SH-SY5Y (cell line): Measurements from ENCODE around the gene GRIK3.

Experiments
- GATA2 ChIP-seq: IDR thresholded peaks from 2 replicates; pipeline ENCODE4 v1.6.1; 2011; ENCODE audit warnings: mild to moderate bottlenecking, low read depth, low read length
- GATA3 ChIP-seq: IDR thresholded peaks from 2 replicates; pipeline ENCODE4 v1.6.1; 2011; ENCODE audit warnings: low read depth, mild to moderate bottlenecking, low read length, moderate library complexity

GRIK3 gene

DNA sequence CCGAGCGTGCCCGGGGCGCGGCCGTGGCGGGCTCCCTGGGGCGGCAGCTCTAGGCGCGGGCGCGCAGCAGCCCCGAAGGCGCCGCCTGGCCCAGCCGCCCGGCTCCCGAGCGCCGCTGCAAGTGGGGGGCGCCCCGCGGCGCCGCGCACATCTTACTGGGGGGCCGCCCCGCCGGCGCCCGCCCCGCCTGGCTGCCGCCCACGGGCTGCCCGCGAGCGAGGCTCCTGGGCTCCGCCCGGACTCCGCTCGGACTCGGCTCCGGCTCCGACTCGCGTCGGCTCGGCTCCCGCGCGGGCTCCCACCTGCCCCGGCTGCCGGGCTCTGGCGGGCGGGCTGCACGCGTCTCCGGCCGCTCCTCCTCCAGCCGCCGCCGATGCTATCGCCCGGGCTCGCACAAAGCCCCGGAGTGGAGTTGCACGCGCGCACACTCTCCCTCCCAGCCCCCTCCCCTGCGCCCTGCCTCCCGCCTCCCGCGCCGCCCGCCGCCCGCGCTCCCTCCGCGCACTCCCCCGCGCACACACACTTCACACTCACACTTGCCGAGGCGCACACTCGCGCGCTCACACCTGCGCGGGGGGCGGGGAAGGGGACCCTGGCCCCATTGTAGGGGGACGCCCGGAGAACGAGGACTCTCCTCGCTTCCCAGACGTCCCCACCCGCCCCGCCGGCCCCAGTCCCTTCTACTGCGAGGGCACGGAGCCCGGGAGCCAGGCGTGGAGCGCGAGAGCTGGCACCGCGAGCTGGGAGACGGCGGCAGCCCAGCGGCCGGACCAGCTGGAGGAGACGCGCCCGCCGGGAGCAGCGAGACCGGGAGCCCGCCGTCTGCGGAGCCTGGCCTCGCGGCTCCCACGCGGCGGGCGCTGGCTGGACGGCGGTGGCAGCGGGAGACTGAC is at the start of gene GRIK3:
GRIK3 (minus strand) TSS at position 395 of the 893 bp plus-strand sequence. CDS start 407 bp downstream, outside the sequence.
- TF ChIP-seq GATA3, result no peak
- TF ChIP-seq GATA2, result peak; percentile 88

DNA sequence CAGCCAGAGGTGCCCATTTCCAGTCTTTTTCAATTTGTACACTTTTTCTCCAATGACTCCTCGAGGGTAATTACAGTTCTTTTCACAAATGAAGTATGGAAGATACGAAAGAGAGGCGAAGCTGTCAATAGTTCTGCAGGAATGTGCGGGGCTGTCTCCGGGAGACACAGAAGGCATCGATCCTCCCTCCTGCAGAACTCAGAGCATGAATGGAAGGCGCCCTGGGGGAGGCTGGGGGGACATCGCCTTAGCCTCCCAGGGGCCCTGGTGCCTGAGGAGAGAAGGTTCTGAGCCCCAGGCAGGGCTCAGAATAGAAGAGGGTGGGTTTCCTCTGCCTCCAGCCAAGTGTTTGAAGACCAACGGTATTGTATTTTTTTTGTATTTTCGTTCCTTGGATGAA is 49.7 kb upstream of the GRIK3 start:
- no peak for TF ChIP-seq GATA3
- no peak for TF ChIP-seq GATA2

DNA sequence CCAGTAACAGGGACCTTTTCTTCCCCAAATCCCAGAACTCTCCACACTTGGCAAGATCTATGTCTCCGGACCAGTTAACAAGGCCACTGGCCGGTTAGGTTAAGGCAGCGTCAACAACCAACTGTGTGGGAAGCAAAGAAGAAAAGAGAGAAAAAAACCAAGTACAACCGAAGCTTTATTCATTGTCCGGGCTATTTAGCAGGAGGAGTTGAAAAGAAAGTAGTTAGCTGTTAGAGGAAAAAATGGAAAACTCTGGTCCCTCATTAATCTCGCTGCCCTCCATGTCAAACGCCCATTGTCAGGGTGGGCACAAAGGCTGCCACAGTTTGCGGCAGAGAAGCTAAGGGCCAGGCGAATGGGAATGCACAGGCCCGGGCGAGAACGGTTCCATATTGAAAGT is 49.3 kb upstream of the GRIK3 start:
- no peak for TF ChIP-seq GATA3
- TF ChIP-seq GATA2, result no peak

DNA sequence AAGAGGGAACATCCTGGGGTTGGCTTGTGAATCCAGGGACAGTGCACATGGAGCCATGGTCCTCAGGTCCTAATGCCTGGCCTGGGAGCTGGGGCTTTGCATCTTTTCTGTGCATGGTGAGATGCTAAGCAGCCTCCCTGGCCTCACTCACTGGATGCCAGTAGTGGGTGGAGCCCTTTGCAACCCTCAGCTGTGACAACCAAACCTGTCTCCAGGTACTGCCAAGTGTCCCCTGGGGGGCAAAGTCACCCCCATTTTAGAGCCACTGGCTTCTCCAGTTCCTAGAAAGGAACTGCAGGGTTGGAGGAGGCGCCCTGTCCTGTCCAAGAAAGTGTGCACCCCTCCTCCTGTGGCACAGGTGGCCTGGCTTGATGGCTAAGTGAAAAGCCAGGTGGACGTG is 44.6 kb upstream of the GRIK3 start:
- TF ChIP-seq GATA3 (no peak), GATA2 (no peak)

DNA sequence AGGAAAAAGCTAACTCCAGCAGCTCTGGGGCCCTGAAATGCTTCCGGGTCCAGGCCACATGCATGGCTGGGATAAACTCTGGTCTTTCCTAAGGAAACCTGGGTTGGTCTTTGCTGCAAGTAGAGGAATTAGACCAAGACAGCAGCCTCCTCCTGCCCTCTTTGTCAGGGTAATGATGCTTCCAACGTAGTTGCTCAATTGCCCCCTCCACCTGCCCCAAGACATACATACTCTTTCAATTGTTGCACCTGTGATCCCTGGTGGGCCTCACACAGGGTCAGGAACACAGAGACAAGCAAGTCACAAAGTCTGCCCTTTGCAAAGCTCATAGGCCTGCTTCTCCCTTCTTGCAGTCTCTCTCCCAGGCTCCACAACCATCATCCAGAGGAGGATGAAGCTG is 41.9 kb upstream of the GRIK3 start:
- TF ChIP-seq GATA2 (no peak), GATA3 (no peak)

DNA sequence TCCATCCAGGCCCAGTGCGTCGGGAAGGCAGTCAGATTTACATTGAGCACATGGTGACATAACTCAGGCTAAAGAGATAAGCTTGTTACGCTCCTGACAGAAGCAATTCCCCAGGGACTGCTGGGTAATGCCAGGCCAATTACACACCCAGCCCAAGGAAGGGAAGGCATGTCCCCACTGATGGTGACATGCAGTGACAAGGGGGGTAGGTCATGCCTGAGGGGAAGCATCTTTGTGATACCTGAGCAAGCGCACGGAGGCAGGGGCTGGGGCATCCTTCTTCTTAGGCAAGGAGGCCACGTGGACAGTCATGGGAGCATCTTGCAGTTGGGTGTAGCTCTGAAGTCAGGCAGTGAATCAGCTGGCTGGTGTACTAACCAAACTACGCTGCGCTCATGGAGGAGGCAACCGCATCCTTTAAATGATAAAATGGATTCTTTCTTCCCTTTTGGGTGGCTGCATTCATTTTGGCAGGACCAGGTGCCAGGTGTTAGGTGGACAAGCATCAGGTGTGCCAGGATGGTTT is 39.6 kb upstream of the GRIK3 start:
- TF ChIP-seq GATA3 (no peak), GATA2 (peak; percentile 74)

DNA sequence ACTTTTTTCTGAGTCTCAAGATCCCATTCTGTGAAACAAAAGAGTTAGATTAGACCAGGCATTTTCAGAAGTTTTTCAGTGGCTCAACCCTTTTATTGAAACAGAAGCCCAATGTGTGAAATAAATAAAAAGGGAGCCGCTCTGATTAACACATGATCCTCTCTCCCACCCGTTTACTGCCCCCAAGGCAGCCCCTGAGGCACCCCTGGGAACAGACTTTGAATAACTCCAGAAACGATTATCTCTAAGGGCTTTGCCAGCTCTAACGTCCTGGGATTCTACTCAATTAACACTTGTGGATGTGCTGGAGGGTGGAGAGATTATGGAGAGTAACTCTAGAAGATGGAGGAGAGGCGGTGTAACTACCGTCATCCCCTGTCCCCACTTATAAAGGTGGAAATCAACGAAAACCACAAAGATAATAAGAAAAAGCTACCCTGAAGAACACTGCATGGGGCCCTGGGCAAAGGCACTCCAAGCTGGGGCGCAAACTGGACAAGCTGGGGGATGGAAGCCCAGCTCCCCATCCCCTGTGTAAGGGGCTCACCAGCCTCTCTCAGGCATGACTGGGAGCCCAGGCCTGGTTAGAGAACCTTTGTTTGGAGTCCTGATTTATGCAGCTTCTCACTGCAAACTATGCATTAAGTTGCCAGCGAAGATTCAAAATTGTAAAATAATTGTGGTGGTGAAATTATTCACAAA is 39.0 kb upstream of the GRIK3 start:
- TF ChIP-seq GATA2 (no peak), GATA3 (no peak)

DNA sequence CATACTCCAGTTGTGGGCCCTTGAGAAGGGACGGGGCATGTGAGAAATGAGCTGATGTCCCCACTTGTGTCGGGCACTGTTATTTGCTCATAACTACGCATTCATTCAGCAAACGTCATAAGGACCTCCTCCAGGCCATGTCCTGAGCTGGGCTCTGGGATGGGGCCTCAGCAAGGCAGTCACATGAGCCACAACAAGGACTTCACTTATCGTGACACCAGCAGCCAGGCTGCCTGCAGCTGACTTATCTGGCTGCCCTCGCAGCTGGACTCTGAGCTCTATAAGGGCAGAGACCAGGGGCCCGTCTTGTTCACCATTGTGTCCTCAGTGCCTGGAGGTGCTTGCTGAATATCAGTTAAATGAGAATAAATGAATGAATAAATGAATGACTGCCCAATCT is 37.5 kb upstream of the GRIK3 start:
- TF ChIP-seq GATA2 (no peak), GATA3 (no peak)

DNA sequence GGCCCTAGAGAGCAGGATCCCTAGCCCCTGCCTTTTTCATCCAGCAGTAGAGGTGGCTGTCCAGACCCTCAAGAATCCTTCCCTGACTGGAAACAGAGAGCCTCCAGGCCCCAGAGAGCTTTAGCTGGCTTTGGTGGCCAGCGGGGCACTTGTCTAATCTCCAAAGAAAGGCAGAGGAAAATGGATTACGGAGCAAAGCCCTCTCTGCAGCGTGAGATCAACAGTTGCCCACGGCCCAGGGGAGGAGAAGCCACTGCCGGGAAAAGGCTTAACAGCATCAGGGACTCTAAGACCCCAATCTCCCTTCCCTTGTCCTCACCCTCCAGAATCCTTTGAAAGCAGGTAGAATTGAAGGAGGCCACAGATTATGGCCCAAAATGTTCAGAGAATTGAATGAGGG is 35.8 kb upstream of the GRIK3 start:
- TF ChIP-seq GATA3, result no peak

DNA sequence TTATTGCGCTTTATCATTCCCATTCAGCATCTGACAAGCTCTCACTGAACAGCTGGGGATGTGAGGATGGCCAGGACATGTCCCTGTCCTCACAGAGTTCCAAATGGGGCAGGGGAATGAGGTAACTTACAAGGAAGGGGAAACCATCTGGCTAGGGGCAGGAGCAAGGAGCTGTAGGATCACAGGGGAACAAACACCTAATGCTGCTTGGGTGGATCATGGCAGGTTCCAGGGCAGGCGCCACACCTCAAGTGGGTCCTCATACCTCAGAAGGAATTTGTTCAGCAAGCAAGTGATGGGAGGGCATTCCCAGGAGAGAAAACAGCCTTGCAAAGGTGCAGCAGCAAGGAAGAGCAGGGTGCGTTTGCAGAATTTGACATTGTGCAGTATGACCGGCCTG is 35.1 kb upstream of the GRIK3 start:
- TF ChIP-seq GATA2 (no peak), GATA3 (no peak)

DNA sequence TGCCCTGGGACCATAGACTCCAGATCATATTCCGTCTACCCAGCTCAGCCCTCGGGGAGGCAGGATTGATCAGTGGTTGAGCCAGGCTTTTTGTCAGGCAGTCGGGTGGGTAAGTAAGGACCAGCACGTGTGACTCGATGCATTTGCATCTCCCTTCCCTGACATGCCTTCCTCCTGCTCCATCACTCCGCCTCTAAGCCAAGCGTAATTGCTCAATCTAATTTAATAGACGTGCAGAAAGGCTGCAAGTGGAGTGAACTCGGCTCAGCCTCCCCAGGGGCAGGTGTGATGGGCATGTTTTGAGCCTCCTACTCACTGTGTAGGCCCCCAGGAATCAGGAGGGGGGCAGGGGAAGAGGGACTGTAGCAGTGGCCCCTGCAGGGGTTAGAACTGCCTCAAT is 34.6 kb upstream of the GRIK3 start:
- TF ChIP-seq GATA2 (no peak), GATA3 (no peak)

DNA sequence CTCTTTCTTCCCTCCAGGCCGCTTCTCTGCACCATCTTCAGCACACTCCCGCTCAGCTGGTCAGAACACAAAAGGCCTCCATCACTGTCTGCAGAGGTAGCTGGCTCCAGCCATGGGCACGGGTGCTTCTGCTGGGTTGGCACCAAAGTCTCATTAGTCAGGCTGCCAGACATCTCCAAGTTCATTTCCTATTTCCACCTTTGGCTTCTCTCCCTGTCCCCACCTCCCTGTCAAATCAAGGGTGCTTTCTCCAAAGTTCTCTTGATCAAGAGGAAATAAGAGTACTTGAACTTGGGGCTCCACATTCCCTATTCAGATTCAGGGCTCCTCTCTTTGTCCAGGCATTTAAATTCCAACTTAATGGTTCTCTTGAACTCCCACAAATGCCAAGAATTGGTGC is 33.9 kb upstream of the GRIK3 start:
- TF ChIP-seq GATA2, result no peak
- TF ChIP-seq GATA3, result no peak

DNA sequence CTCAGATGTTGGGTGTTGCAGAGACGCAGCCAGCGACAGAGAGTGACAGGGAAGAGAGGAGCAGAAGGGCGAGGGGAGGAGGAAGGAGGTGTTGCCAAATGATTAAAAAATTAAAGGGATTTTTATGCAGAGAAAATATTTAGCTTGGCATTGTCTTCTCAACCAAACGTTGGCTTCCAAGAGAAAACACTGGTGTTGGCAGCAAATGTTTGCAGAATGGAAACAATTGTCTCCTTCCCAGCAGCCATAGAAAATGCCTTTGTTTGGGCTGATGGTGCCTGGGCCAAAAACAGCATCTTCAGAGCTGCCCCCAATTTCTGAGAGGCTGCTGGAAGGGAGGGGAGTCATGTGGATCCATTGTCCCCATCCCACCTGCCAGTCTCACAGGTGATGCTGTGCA is 29.7 kb upstream of the GRIK3 start:
- no peak for TF ChIP-seq GATA2
- no peak for TF ChIP-seq GATA3

DNA sequence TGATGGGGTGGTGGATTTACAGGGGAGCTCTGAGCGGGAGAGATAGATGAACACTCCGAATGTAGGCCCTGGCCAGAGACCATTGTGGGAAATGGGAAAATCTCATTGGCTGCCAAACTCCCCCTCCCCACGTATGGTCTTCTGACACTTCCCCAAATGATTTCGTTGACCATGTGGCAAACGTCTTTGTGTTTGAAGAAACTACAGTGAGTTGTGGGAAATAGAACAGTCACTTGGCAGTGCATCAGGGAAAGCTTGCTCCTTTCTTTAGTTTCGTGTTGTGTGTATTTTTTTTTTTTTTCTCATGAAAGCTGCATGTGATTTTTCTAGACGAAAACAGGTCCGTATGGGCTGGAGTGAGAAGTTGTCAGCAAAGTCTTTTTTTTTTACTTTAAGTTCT is 25.0 kb upstream of the GRIK3 start:
- no peak for TF ChIP-seq GATA3
- no peak for TF ChIP-seq GATA2
